LNCaP clone FGC (cell line): ENCODE results near the gene CASP6.
A peak's percentile ranks its signal among the peaks of the same experiment; 100 is the strongest.

ENCODE experiments used
- DNase-seq: peaks from one replicate; pipeline ENCODE4 v3.0.0-alpha.2; 2011; ENCODE audit warnings: low read depth
- H3K4me3 ChIP-seq: 2 replicates; pipeline ENCODE4 v1.5.1; 2011; ENCODE audit warnings: mild to moderate bottlenecking, low read depth, low read length, control low read depth
- CTCF ChIP-seq: IDR thresholded peaks from 2 replicates; pipeline ENCODE4 v1.5.1; 2012; ENCODE audit warnings: mild to moderate bottlenecking; ENCODE audit not compliant: control insufficient read depth, insufficient read depth; ENCODE audit errors: extremely low read depth

Gene CASP6

GRCh38 chr4:109730619-109731545 lies 27.6 kb upstream of the CASP6 start:
- TF ChIP-seq CTCF = no peak
- peak overlapping the region; percentile 77 for H3K4me3 ChIP-seq
- no peak for DNase-seq

- H3K4me3 ChIP-seq = peak within 1 kb of the TSS; percentile 77
- DNase-seq = peak; percentile 86
- no peak for TF ChIP-seq CTCF
Measured at GRCh38 chr4:109729718-109730618, 26.7 kb upstream of the CASP6 start, which contains the start of gene PLA2G12A. TSS of gene PLA2G12A (minus strand) at chr4:109730070. CDS start at chr4:109729809, 261 bp downstream.

GRCh38 chr4:109729117-109729717 lies 26.0 kb upstream of the CASP6 start:
- TF ChIP-seq CTCF = no peak
- H3K4me3 ChIP-seq = peak overlapping the region; percentile 64
- no peak for DNase-seq

GRCh38 chr4:109728385-109728784 lies 25.1 kb upstream of the CASP6 start:
- TF ChIP-seq CTCF = no peak
- no peak for DNase-seq

GRCh38 chr4:109723110-109723509 lies 19.9 kb upstream of the CASP6 start:
- H3K4me3 ChIP-seq = no peak overlapping the region
- DNase-seq = no peak
- no peak for TF ChIP-seq CTCF

More at GRCh38 chr4:109728385-109728784, 25.1 kb upstream of the CASP6 start:
- H3K4me3 ChIP-seq = peak overlapping the region; percentile 64

GRCh38 chr4:109722357-109722756 lies 19.1 kb upstream of the CASP6 start:
- DNase-seq = no peak
- no peak overlapping the region for H3K4me3 ChIP-seq
- TF ChIP-seq CTCF = no peak
